NK-92 treated with Interleukin-12 subunit alpha and Interleukin-12 subunit beta, amount 100 ng/mL, for 24 hours (cell line): Measurements from ENCODE around the gene SUSD6.

Source experiments
- DNase-seq: peaks from one replicate; lab custom pipeline; 2025; lab: John Stamatoyannopoulos, UW

The SUSD6 gene

DNA sequence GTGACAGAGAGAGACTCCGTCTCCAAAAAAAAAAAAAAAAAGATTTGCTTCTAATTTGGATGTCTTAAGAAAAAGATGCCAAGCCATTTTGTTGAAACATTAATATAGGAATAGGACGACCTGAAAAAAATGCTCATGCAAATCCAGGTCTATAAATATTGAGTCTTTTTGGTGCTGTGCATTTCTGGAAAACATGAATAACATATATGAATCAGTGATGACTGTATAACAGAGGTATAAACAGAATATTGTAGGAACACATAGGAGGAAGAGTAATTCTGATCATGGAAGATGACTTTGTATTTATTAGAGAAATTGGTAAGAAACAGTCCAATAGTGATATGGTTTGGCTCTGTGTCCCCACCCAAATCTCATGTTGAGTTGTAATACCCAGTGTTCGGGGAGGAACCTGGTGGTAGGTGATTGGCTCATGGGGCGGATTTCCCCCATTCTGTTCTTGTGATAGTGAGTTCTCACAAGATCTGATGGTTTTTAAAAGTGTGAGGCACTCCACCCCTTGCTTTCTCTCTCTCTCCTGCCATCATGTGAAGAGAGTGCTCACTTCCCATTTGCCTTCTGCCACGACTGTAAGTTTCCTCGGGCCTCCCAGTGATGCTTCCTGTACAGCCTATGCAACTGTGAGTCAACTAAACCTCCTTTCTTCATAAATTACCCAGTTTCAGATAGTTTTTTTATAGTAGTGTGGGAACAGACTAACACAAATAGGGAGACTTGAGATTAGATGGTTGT is 152.5 kb downstream of the SUSD6 start:
- DNase-seq, result no peak
